Naive thymus-derived CD8-positive, alpha-beta T cell (primary cell): Measurements from ENCODE around the gene PIM1. TPM values are rescaled to one million over a fixed set of nuclear protein-coding genes. Genes with fewer than 3 reads are reported as not detected.

Experiments
- ATAC-seq, 2 donors: fragments of 150-1000 bp; cut with Tn5 transposase in 1 of 2; sonication (Bioruptor Pico), chemical (Tn5 transposase) in 1 of 2; 1 replicate in 1 of 2; 2 replicates in 1 of 2; pipeline ENCODE4 v1.10.0; 2021; ENCODE audit warnings: mild to moderate bottlenecking in 2 of 2, moderate library complexity in 2 of 2
- POLR2A ChIA-PET: fragments of 350-600 bp; sonication (Branson Sonifier 250); formaldehyde crosslinking; loops from one replicate; lab custom pipeline; 2021; ENCODE audit warnings: antibody characterized with exemption; lab: Charles Lee
- DNase-seq, 10 donors: peaks; one replicate each; pipeline versions ENCODE4 v3.0.0 to v3.0.0-alpha.2; 2020 to 2022
- H3K27ac Mint-ChIP-seq, 10 donors: one replicate each; pipeline ENCODE4 v1.8.0; 2020 to 2022; ENCODE audit warnings: mild to moderate bottlenecking in 10 of 10, mixed read lengths in 10 of 10, moderate library complexity in 4 of 10, inconsistent platforms in 1 of 10
- H3K27me3 Mint-ChIP-seq, 5 donors: one replicate each; pipeline ENCODE4 v1.8.0; 2021 to 2022; ENCODE audit warnings: mixed read lengths in 5 of 5
- H3K36me3 Mint-ChIP-seq, 3 donors: one replicate each; pipeline ENCODE4 v1.8.0; 2020 to 2022; ENCODE audit warnings: mixed read lengths in 3 of 3, mild to moderate bottlenecking in 2 of 3, inconsistent platforms in 1 of 3
- H3K4me1 Mint-ChIP-seq, 4 donors: one replicate each; pipeline ENCODE4 v1.8.0; 2021 to 2022; ENCODE audit warnings: mixed read lengths in 4 of 4
- H3K4me3 Mint-ChIP-seq, 10 donors: one replicate each; pipeline ENCODE4 v1.8.0; 2020 to 2022; ENCODE audit warnings: mild to moderate bottlenecking in 10 of 10, mixed read lengths in 10 of 10, moderate library complexity in 6 of 10, inconsistent platforms in 1 of 10
- H3K9me3 Mint-ChIP-seq, 9 donors: one replicate each; pipeline ENCODE4 v1.8.0; 2020 to 2022; ENCODE audit warnings: mixed read lengths in 9 of 9, mild to moderate bottlenecking in 3 of 9, inconsistent platforms in 1 of 9, moderate library complexity in 1 of 9
- polyA plus RNA-seq, 3 donors: library from polyadenylated mRNA; unstranded; fragments of 300-500 nt; fragmentation: Illumina TruSeq; gene quantifications; one replicate each; pipeline ENCODE4 v1.2.3, GENCODE V29; 2021
- total RNA-seq, 8 experiments: library from RNA in 2 of 8; stranded (reverse) in 2 of 8; gene quantifications; one replicate each; pipeline ENCODE4 v1.2.3 and lab custom pipeline; 2021 to 2026

PIM1 gene
- total and polyA plus RNA-seq, 5 experiments from 2014 or later, result 79.3 to 196 (median 106) TPM

GRCh38 chr6:37141281-37142049 lies 28.5 kb upstream of the PIM1 start:
- POLR2A ChIA-PET, result interaction anchor here (0.6 kb wide), 1 partner anchor 215 kb away, joined by 3 read pairs; no protein-coding TSS in a partner anchor
- peaks cover 0 to 14% (median 5%) of the 10 kb centered on the region in 4 donors for H3K4me1 Mint-ChIP-seq
- H3K9me3 Mint-ChIP-seq, result no peaks in the 10 kb centered on the region
- no peak for ATAC-seq
- H3K36me3 Mint-ChIP-seq, result no peaks in the 10 kb centered on the region
- DNase-seq, result no peak
- H3K27ac Mint-ChIP-seq, result no peak overlapping the region
- H3K4me3 Mint-ChIP-seq, result no peak overlapping the region
- no peaks in the 10 kb centered on the region for H3K27me3 Mint-ChIP-seq

GRCh38 chr6:37142050-37142614 lies 27.8 kb upstream of the PIM1 start:
- peak overlapping the region in 2 of 10 donors; percentile 8 to 16 for H3K27ac Mint-ChIP-seq
- H3K36me3 Mint-ChIP-seq, result no peaks in the 10 kb centered on the region
- H3K27me3 Mint-ChIP-seq, result no peaks in the 10 kb centered on the region
- POLR2A ChIA-PET, result no interaction called here
- peaks cover 0 to 14% (median 5%) of the 10 kb centered on the region in 4 donors for H3K4me1 Mint-ChIP-seq
- ATAC-seq (no peak), DNase-seq (no peak)
- H3K4me3 Mint-ChIP-seq, result no peak overlapping the region
- no peaks in the 10 kb centered on the region for H3K9me3 Mint-ChIP-seq

GRCh38 chr6:37143585-37143984 lies 26.4 kb upstream of the PIM1 start:
- H3K27ac Mint-ChIP-seq, result no peak overlapping the region
- no peak for ATAC-seq
- POLR2A ChIA-PET, result no interaction called here

GRCh38 chr6:37145443-37145842 lies 24.5 kb upstream of the PIM1 start:
- H3K36me3 Mint-ChIP-seq, result no peaks in the 10 kb centered on the region
- H3K4me3 Mint-ChIP-seq, result no peak overlapping the region
- POLR2A ChIA-PET, result no interaction called here
- no peaks in the 10 kb centered on the region for H3K9me3 Mint-ChIP-seq
- no peak for ATAC-seq
- peaks cover 2 to 14% (median 4%) of the 10 kb centered on the region in 4 donors for H3K4me1 Mint-ChIP-seq
- peaks cover 0 to 3% (median 0%) of the 10 kb centered on the region in 5 donors for H3K27me3 Mint-ChIP-seq
- H3K27ac Mint-ChIP-seq, result no peak overlapping the region
- no peak for DNase-seq

More at GRCh38 chr6:37143585-37143984, 26.4 kb upstream of the PIM1 start:
- Mint-ChIP-seq H3K4me1 (peaks cover 0 to 14% (median 3%) of the 10 kb centered on the region in 4 donors), H3K9me3 (no peaks in the 10 kb centered on the region), H3K4me3 (no peak overlapping the region), H3K27me3 (no peaks in the 10 kb centered on the region), H3K36me3 (no peaks in the 10 kb centered on the region)
- DNase-seq, result no peak

GRCh38 chr6:37146735-37147157 lies 23.2 kb upstream of the PIM1 start:
- Mint-ChIP-seq H3K27me3 (peaks cover 0 to 3% (median 0%) of the 10 kb centered on the region in 5 donors), H3K9me3 (no peaks in the 10 kb centered on the region), H3K36me3 (no peaks in the 10 kb centered on the region), H3K4me3 (no peak overlapping the region), H3K27ac (no peak overlapping the region), H3K4me1 (peaks cover 2 to 5% (median 4%) of the 10 kb centered on the region in 4 donors)
- POLR2A ChIA-PET, result interaction anchor here (0.7 kb wide), 2 partner anchors 33 to 215 kb away, joined by 3 read pairs; no protein-coding TSS in a partner anchor
- DNase-seq (no peak), ATAC-seq (no peak)

- no peak for DNase-seq
- Mint-ChIP-seq H3K4me1 (peaks cover 0 to 5% (median 1%) of the 10 kb centered on the region in 4 donors), H3K36me3 (no peaks in the 10 kb centered on the region), H3K27me3 (peaks cover 0 to 3% (median 0%) of the 10 kb centered on the region in 5 donors), H3K4me3 (no peak overlapping the region), H3K27ac (no peak overlapping the region), H3K9me3 (no peaks in the 10 kb centered on the region)
- ATAC-seq, result no peak
- POLR2A ChIA-PET, result no interaction called here
These were observed 20.2 kb upstream of the PIM1 start for GRCh38 chr6:37149745-37150144.

GRCh38 chr6:37150314-37150713 lies 19.6 kb upstream of the PIM1 start:
- H3K27me3 Mint-ChIP-seq, result peaks cover 0 to 3% (median 0%) of the 10 kb centered on the region in 5 donors
- ATAC-seq (no peak), DNase-seq (no peak)
- H3K9me3 Mint-ChIP-seq, result no peaks in the 10 kb centered on the region
- H3K4me3 Mint-ChIP-seq, result no peak overlapping the region
- POLR2A ChIA-PET, result no interaction called here
- H3K4me1 Mint-ChIP-seq, result peaks cover 2 to 10% (median 3%) of the 10 kb centered on the region in 4 donors
- no peaks in the 10 kb centered on the region for H3K36me3 Mint-ChIP-seq
- H3K27ac Mint-ChIP-seq, result no peak overlapping the region

- H3K4me3 Mint-ChIP-seq, result peak overlapping the region in 2 of 10 donors; percentile 4 to 55
- POLR2A ChIA-PET, result no interaction called here
- DNase-seq, result peak in 1 of 10 donors; percentile 40
These were observed 14.3 kb upstream of the PIM1 start for GRCh38 chr6:37155394-37156312.

GRCh38 chr6:37158508-37158907 lies 11.4 kb upstream of the PIM1 start:
- POLR2A ChIA-PET, result interaction anchor here (0.6 to 1.7 kb wide), 3 partner anchors 11 to 35 kb away, joined by 3 to 4 read pairs (median 3); partner anchors contain the start of gene PIM1
- Mint-ChIP-seq H3K27me3 (no peaks in the 10 kb centered on the region), H3K27ac (no peak overlapping the region), H3K4me3 (no peak overlapping the region), H3K9me3 (no peaks in the 10 kb centered on the region), H3K4me1 (peaks cover 4 to 43% (median 7%) of the 10 kb centered on the region in 4 donors), H3K36me3 (no peaks in the 10 kb centered on the region)
- DNase-seq, result no peak
- ATAC-seq, result no peak

More at GRCh38 chr6:37155394-37156312, 14.3 kb upstream of the PIM1 start:
- Mint-ChIP-seq H3K27ac (peak overlapping the region in 6 of 10 donors; percentile 17 to 86 (median 48)), H3K36me3 (no peaks in the 10 kb centered on the region), H3K4me1 (peaks cover 2 to 27% (median 7%) of the 10 kb centered on the region in 4 donors), H3K9me3 (no peaks in the 10 kb centered on the region), H3K27me3 (no peaks in the 10 kb centered on the region)
- ATAC-seq, result peak; percentile 33 to 57

GRCh38 chr6:37160922-37161778 lies 8.8 kb upstream of the PIM1 start:
- Mint-ChIP-seq H3K9me3 (no peaks in the 10 kb centered on the region), H3K27me3 (no peaks in the 10 kb centered on the region), H3K4me3 (peak overlapping the region in 1 of 10 donors; percentile 3), H3K27ac (peak overlapping the region in 2 of 10 donors; percentile 17 to 33), H3K36me3 (no peaks in the 10 kb centered on the region), H3K4me1 (peaks cover 0 to 33% (median 2%) of the 10 kb centered on the region in 4 donors)
- no peak for DNase-seq
- POLR2A ChIA-PET, result interaction anchor here (0.6 to 1.8 kb wide), 5 partner anchors 9 to 536 kb away, joined by 3 to 4 read pairs (median 3); partner anchors contain the start of genes MDGA1, MTCH1 and PIM1
- ATAC-seq, result no peak

- H3K9me3 Mint-ChIP-seq, result no peaks in the 10 kb centered on the region
- ATAC-seq, result no peak
- peaks cover 0 to 24% (median 2%) of the 10 kb centered on the region in 4 donors for H3K4me1 Mint-ChIP-seq
- peak overlapping the region in 1 of 10 donors; percentile 31 for H3K27ac Mint-ChIP-seq
- no peaks in the 10 kb centered on the region for H3K36me3 Mint-ChIP-seq
- H3K27me3 Mint-ChIP-seq, result no peaks in the 10 kb centered on the region
- no peak for DNase-seq
- no peak overlapping the region for H3K4me3 Mint-ChIP-seq
- POLR2A ChIA-PET, result interaction anchor here (1.2 to 1.5 kb wide), 2 partner anchors 9 to 176 kb away, joined by 3 read pairs; partner anchors contain the start of gene MTCH1
These were observed 7.2 kb upstream of the PIM1 start for GRCh38 chr6:37162740-37163139.
